Panc1 (cell line): ENCODE measurements around the gene QKI. TPM values are rescaled to one million over a fixed set of nuclear protein-coding genes. Genes with fewer than 3 reads are reported as not detected.

Experiments
- ATAC-seq: fragments of 200-7000 bp; cut with Tn5 transposase; 2 replicates; pipeline ENCODE4 v1.9.1; 2020; ENCODE audit warnings: mild to moderate bottlenecking, moderate library complexity
- BruUV-seq: library from RNA; stranded (reverse); fragments of 400-500 nt; replicated peaks from 2 replicates; lab custom pipeline; 2021; lab: Mats Ljungman, UMichigan
- CTCF ChIA-PET: fragments of 300-600 bp; sonication (Branson Sonifier 250); formaldehyde crosslinking; loops from one replicate; lab custom pipeline; 2022; ENCODE audit warnings: antibody characterized with exemption; lab: Charles Lee
- POLR2A ChIA-PET: fragments of 300-600 bp; sonication (Branson Sonifier 250); formaldehyde crosslinking; loops from one replicate; lab custom pipeline; 2022; ENCODE audit warnings: antibody characterized with exemption; lab: Charles Lee
- DNase-seq: peaks from one replicate; pipeline ENCODE4 v3.0.0-alpha.2; 2010; ENCODE audit warnings: low read depth, low spot score
- H3K27ac ChIP-seq: 2 replicates; pipeline ENCODE4 v1.5.1; 2011; ENCODE audit warnings: mild to moderate bottlenecking, low read length, inconsistent platforms
- H3K27me3 ChIP-seq: fragments of 200-500 bp; sonication (Bioruptor generic); 2 replicates; pipeline ENCODE4 v1.6.0; 2014; ENCODE audit warnings: low read length, inconsistent platforms; ENCODE audit not compliant: control insufficient read depth, insufficient read depth
- H3K36me3 ChIP-seq: fragments of 200-500 bp; sonication (Bioruptor generic); 2 replicates; pipeline ENCODE4 v1.5.1; 2014; ENCODE audit warnings: inconsistent platforms, mild to moderate bottlenecking, low read length, moderate library complexity; ENCODE audit not compliant: control insufficient read depth, insufficient read depth
- H3K4me1 ChIP-seq: 2 replicates; pipeline ENCODE4 v1.5.1; 2011; ENCODE audit warnings: inconsistent platforms, mild to moderate bottlenecking, low read length, moderate library complexity; ENCODE audit not compliant: control insufficient read depth, insufficient read depth
- H3K4me3 ChIP-seq, 2 experiments: 2 replicates each; pipeline ENCODE4 v1.5.1; 2011 to 2012; ENCODE audit warnings: low read depth in 2 of 2, low read length in 2 of 2, mild to moderate bottlenecking in 2 of 2, inconsistent platforms in 1 of 2, moderate library complexity in 1 of 2
- H3K9me3 ChIP-seq: fragments of 200-500 bp; sonication (Bioruptor generic); 2 replicates; pipeline ENCODE4 v1.5.1; 2014; ENCODE audit warnings: low read depth, mild to moderate bottlenecking, inconsistent platforms, low read length, moderate library complexity; ENCODE audit not compliant: control insufficient read depth, insufficient read depth
- CTCF ChIP-seq: fragments of 450-650 bp; IDR thresholded peaks from 2 replicates; pipeline ENCODE4 v1.5.1; 2017; ENCODE audit warnings: mild to moderate bottlenecking
- POLR2AphosphoS5 ChIP-seq: IDR thresholded peaks from 2 replicates; pipeline ENCODE4 v1.6.1; 2012; ENCODE audit warnings: mild to moderate bottlenecking, low read depth, low read length, moderate library complexity
- REST ChIP-seq, 2 experiments: IDR thresholded peaks; 2 replicates each; pipeline ENCODE4 v1.6.1; 2011 to 2012; ENCODE audit warnings: low read depth in 2 of 2, control low read depth in 1 of 2, low read length in 1 of 2, mild to moderate bottlenecking in 1 of 2, moderate library complexity in 1 of 2; ENCODE audit not compliant: insufficient read depth in 1 of 2
- SIN3A ChIP-seq: IDR thresholded peaks from 2 replicates; pipeline ENCODE4 v1.6.1; 2012; ENCODE audit warnings: low read depth, mild to moderate bottlenecking, low read length, moderate library complexity, borderline replicate concordance; ENCODE audit not compliant: insufficient read depth
- TCF7L2 ChIP-seq: IDR thresholded peaks from 2 replicates; pipeline ENCODE4 v1.6.1; 2011; ENCODE audit warnings: mild to moderate bottlenecking, low read depth, low read length, inconsistent platforms
- in situ Hi-C: cut with HindIII; loops from 2 replicates; pipeline ENCODE4 v1.10.0; 2016; ENCODE audit warnings: low sequenced_read_pairs, low pct_unique_long_range_greater_than_20kb
- intact Hi-C: fragments of 100-400 bp; cut with micrococcal nuclease; formaldehyde crosslinking; loops from one replicate; pipeline ENCODE4 v1.10.0; 2022; ENCODE audit not compliant: unreplicated experiment
- total RNA-seq: library from RNA; stranded (reverse); gene quantifications from one replicate; pipeline ENCODE4 v1.2.1, GENCODE V29; 2021; ENCODE audit not compliant: unreplicated experiment

QKI gene
- total RNA-seq, 1 experiment from 2014 or later, result 176 TPM

- H3K4me1 ChIP-seq, result peaks cover 18% of the 10 kb centered on the region
- POLR2A ChIA-PET, result no interaction called here
- DNase-seq (no peak), ATAC-seq (no peak)
- BruUV-seq, result no TSS peak
- peaks cover 2% of the 10 kb centered on the region; the same call in 1 of the 2 replicates for H3K36me3 ChIP-seq
- H3K4me3 ChIP-seq, result no peak overlapping the region
- CTCF ChIA-PET, result no interaction called here
- TF ChIP-seq REST (IDR thresholded peaks at IDR 0.05; ENCODE audit: insufficient read depth in 1 of 2, low read depth in 2 of 2, low read length in 1 of 2) (no peak), POLR2AphosphoS5 (no peak), SIN3A (no peak), CTCF (no peak), TCF7L2 (no peak)
- intact Hi-C loops, result no loop called here
- H3K27ac ChIP-seq, result no peak overlapping the region
- H3K27me3 ChIP-seq, result no peaks in the 10 kb centered on the region
- no peaks in the 10 kb centered on the region for H3K9me3 ChIP-seq
- in situ Hi-C loops, result no loop called here
These were observed 122.3 kb downstream of the QKI start for GRCh38 chr6:163536770-163537169.

DNA sequence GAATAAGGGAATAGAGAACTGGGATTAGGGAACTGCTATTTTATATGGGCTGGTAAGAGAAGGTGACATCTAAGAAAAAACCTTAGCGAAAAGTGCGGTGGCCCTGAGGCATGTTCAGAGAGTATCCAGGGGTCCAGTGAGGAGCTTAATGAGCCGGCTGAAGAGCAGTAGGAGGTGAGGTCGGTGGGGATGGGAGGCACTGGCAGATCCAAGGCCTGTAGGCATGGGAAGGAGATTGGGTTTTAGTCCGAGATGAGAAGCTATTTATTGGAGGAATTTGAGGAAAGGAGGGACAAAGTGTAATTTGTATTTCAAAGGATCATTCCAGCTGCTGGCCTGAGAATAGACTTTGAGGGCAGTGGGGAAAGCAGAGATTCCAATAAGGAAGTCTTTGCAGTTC, 123.8 kb downstream of the QKI start:
- ATAC-seq (no peak), DNase-seq (no peak)
- ChIA-PET POLR2A (no interaction called here), CTCF (no interaction called here)
- H3K4me1 ChIP-seq, result peaks cover 5% of the 10 kb centered on the region
- in situ Hi-C loops, result no loop called here
- no TSS peak for BruUV-seq
- intact Hi-C loops, result no loop called here
- H3K9me3 ChIP-seq, result no peaks in the 10 kb centered on the region
- H3K36me3 ChIP-seq, result peaks cover 2% of the 10 kb centered on the region; the same call in 1 of the 2 replicates
- H3K4me3 ChIP-seq, result no peak overlapping the region
- TF ChIP-seq REST (IDR thresholded peaks at IDR 0.05; ENCODE audit: insufficient read depth in 1 of 2, low read depth in 2 of 2, low read length in 1 of 2), result no peak
- no peak for TF ChIP-seq SIN3A
- TF ChIP-seq TCF7L2, result no peak
- TF ChIP-seq CTCF, result no peak
- no peak for TF ChIP-seq POLR2AphosphoS5
- H3K27me3 ChIP-seq, result no peaks in the 10 kb centered on the region
- H3K27ac ChIP-seq, result no peak overlapping the region
